ENCODE results near the gene TUBA4A. TPM values are rescaled to one million over a fixed set of nuclear protein-coding genes. Genes with fewer than 3 reads are reported as not detected.

Gene TUBA4A
- total and polyA plus RNA-seq, 2 of the 4 experiments (the other 2 are of a cell fraction) = 21.9 to 35.6 TPM

GRCh38 chr2:219243291-219243761 lies 10.4 kb downstream of the TUBA4A start:
- Histone ChIP-seq H3K27me3 (ENCODE audit: control insufficient read depth, insufficient read depth, low read length) (no peaks in the 10 kb centered on the region), H3K4me3 (ENCODE audit: insufficient read depth, low read depth, low read length) (no peak overlapping the region), H3K4me2 (ENCODE audit: low read depth, low read length) (no peak overlapping the region), H3K23ac (ENCODE audit: low read depth, low read length) (no peak overlapping the region), H2BK5ac (ENCODE audit: low read depth, low read length, poor library complexity, severe bottlenecking) (no peak overlapping the region), H2AK5ac (ENCODE audit: low read depth, low read length) (no peak overlapping the region), H3K9me3 (ENCODE audit: control insufficient read depth, insufficient read depth, low read length) (no peaks in the 10 kb centered on the region), H4K8ac (ENCODE audit: low read depth in 2 of 2, low read length in 2 of 2) (peak overlapping the region in 1 of 2 experiments; percentile 57; a peak in 2 of 4 replicates), H3K4me1 (ENCODE audit: control insufficient read depth, insufficient read depth, low read length) (peaks cover 7% of the 10 kb centered on the region), H2AK9ac (replicated peaks; ENCODE audit: low read depth, low read length, poor library complexity) (peak overlapping the region; percentile 50), H4K91ac (ENCODE audit: insufficient read depth, low read depth, low read length) (no peak overlapping the region), H3K4ac (ENCODE audit: low read depth, low read length) (no peak overlapping the region), H3K9me1 (ENCODE audit: insufficient read depth, low read length) (peaks cover 26% of the 10 kb centered on the region), H3K36me3 (ENCODE audit: control insufficient read depth, insufficient read depth, low read length) (peaks cover 15% of the 10 kb centered on the region; the same call in 1 of the 2 replicates), H3K9ac (ENCODE audit: low read depth, low read length) (no peak overlapping the region), H3K18ac (ENCODE audit: low read depth, low read length) (no peak overlapping the region), H2BK20ac (ENCODE audit: low read depth, low read length) (no peak overlapping the region), H3K79me1 (ENCODE audit: low read depth in 1 of 2, low read length in 2 of 2) (peaks cover 23 to 40% of the 10 kb centered on the region in 2 experiments), H2BK15ac (ENCODE audit: low read depth, low read length) (no peak overlapping the region), H3K56ac (ENCODE audit: extremely low read depth, insufficient read depth, low read length) (no peak overlapping the region), H3K14ac (replicated peaks; ENCODE audit: low read depth, low read length) (no peak overlapping the region), H4K20me1 (ENCODE audit: insufficient read depth, low read length) (no peaks in the 10 kb centered on the region), H2BK120ac (ENCODE audit: low read depth, low read length) (no peak overlapping the region), H2AFZ (replicated peaks; ENCODE audit: low read length, poor library complexity) (peak overlapping the region; percentile 75), H4K5ac (ENCODE audit: low read depth, low read length) (no peak overlapping the region), H3K27ac (ENCODE audit: insufficient read depth, low read length) (no peak overlapping the region)
- ATAC-seq (ENCODE audit: low read depth) (no peak), DNase-seq (no peak)
- in situ Hi-C loops (cut with MboI; ENCODE audit: low sequenced_read_pairs) = no loop called here
- ChIA-PET CTCF (interaction anchor here (3.0 kb wide), 1 partner anchor 52 kb away, joined by 14 read pairs; no protein-coding TSS in a partner anchor), POLR2A (ENCODE audit: unreplicated experiment) (no interaction called here)
- BruUV-seq (replicated peaks) = no TSS peak
- intact Hi-C loops (cut with micrococcal nuclease) = no loop called here
- dilution Hi-C loops (cut with HindIII; ENCODE audit: low sequenced_read_pairs, unreplicated experiment) = no loop called here
- WGBS, 2 experiments (ENCODE audit: extremely low coverage in 2 of 2, insufficient read length in 1 of 2) = 47% methylated on average over 24 of the region's 28 CpGs; no CpG with 5 or more reads in 1 of the 2 experiments
- TF ChIP-seq RAD21 (IDR thresholded peaks at IDR 0.05; ENCODE audit: low read length) = no peak
- TF ChIP-seq CEBPB (IDR thresholded peaks at IDR 0.05; ENCODE audit: low read depth, low read length) = no peak
- no peak for TF ChIP-seq NFE2L2 (IDR thresholded peaks at IDR 0.05; ENCODE audit: low read depth, low read length)
- TF ChIP-seq USF2 (IDR thresholded peaks at IDR 0.05; ENCODE audit: low read depth, low read length) = peak; percentile 56; the same call in 1 of the 2 replicates

Measured in IMR-90 (cell line).